Skin epidermis (tissue), 12 donors: ENCODE data around the gene PCDH15.
"Not testable (repeated sequence)": the region's sequence is repeated elsewhere in the genome, so short reads cannot be mapped to it uniquely, and the experiment has no call there.

ENCODE experiments used
- H3K27ac ChIP-seq, 21 experiments: fragments of 200-600 bp; sonication (generic) in 11 of 21; one replicate each; pipeline ENCODE4 v1.5.0; 2020; ENCODE audit warnings: mild to moderate bottlenecking in 3 of 21, inconsistent platforms in 2 of 21, moderate library complexity in 2 of 21
- H3K4me3 ChIP-seq, 7 experiments: fragments of 200-600 bp; sonication (generic) in 2 of 7; one replicate each; pipeline ENCODE4 v1.5.0; 2020; ENCODE audit warnings: inconsistent platforms in 2 of 7, mild to moderate bottlenecking in 2 of 7, moderate library complexity in 1 of 7

PCDH15 gene

DNA sequence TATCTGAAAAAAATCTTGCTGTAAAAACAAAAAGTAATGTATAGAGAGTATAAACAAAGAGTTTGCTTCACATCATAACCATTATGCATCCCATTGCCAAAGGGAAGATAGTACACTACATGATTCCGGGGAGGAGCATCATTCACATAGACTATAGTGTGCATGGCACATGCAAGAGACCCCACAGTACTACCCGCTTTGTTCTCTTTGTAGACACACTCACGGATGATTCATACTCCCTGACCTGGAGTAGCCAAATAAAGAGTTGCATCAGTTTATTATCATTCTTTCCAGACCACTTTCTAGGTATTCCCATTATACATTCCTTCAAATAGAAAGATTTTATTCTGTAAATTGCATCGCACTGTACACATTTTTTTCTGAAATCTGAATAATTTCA lies 356.9 kb downstream of the PCDH15 start:
- Histone ChIP-seq H3K27ac (no peak overlapping the region), H3K4me3 (no peak overlapping the region)

DNA sequence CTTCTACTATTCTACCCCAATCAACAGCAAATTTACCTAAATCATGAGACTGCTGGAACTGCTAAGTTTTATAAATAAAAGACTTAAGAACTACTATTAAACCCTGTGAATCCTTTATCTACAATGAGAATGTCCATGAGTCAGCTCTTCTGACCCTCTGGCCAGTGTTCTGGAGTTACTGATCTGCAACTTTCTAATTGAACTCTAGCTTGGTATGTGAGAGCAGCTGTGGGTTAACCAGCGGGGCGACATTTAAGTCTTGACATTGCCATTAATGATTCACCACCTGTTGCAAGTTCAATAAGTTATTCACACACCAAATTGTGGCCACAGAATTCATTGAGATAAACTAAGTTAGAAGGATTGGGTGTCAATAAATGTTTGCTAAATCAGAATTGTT lies 359.8 kb downstream of the PCDH15 start:
- Histone ChIP-seq H3K27ac (no peak overlapping the region), H3K4me3 (no peak overlapping the region)

DNA sequence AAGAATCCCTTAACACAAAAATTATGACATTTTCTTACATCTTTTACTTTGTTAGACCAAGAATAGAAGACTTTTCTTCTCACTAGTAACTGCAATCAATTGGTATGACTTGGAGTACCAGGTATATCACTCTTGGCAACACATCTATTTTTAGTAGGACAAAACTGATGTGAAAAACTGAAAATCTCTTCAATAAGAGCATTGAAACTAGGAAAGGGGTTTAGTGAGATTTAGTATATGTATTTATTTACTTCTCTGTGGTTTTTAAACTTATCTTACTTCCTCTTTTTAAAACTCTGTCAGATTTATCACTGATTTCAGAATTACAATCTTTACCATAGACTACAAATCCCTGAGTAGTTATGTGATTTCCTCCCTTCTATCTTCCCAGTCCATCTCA lies 366.2 kb downstream of the PCDH15 start:
- Histone ChIP-seq H3K4me3 (no peak overlapping the region), H3K27ac (no peak overlapping the region)

DNA sequence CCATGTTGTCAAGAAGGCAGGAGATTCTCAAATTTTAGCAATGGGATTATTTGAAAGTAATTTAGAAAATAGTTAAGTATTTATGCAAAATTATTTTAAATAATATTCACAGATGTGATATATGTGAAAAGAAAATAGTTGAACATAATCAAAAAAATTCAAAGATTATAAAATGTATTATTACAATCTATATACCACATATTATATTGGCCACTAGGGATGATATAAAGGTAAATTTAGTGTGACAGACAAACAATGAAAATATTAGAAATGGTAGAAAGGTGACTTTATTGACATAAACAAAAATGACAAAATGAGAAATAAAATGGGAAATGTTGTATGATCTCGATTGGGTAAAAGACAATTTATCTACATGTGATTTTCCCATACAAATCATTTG lies 385.5 kb downstream of the PCDH15 start:
- Histone ChIP-seq H3K27ac (no peak overlapping the region), H3K4me3 (no peak overlapping the region)

DNA sequence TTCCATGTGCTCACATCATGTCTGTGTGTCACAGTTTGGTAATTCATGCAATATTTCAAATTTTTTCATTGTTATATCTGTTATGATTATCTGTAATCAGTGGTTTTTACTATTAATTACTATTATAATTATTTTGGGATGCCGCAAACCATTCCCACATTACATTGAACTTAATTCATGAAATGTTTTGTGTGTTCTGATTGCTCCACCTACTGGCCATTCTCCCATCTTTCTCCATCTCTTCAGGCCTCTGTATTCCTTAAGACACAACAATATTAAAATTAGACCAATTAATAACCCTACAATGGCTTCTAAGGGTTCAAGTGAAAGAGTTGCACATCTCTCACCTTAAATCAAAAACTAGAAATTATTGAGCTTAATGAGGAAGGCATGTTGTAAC lies 398.5 kb downstream of the PCDH15 start:
- Histone ChIP-seq H3K4me3 (no peak overlapping the region), H3K27ac (no peak overlapping the region)

DNA sequence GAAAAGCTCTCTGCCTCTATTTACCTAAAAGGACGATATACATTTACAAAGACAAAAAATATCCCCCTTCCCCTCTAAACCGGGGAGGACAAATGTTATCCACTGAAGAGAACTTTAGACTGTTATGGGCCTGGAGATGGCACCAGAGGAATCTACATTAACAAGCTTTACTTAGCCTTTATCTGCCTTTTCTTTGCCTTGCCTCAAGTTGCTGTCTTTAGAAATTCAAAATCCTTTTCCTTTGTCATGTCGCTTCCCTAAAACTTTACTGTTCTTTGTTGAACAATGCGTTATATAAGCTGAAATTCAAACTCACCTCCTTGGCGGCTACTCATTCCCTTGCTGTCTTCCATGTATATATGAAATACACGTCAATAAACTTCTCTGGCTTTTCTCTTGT lies 405.0 kb downstream of the PCDH15 start:
- H3K27ac ChIP-seq = no peak overlapping the region
- H3K4me3 ChIP-seq = no peak overlapping the region

DNA sequence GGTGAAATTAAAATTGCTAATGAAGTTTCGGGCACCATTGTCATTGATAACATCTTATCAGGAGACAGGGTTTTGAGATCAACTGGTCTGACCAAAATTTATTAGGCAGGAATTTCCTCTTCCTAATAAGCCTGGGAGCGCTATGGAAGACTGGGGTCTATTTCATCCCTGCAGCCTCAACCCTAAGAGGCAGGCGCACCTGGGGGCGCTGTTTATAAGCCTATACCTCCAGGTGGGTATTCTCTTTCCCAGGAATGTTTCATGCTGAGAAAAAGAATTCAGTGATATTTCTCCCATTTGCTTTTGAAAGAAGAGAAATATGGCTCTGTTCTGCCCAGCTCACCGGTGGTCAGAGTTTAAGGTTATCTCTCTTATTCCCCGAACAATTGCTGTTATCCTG lies 406.4 kb downstream of the PCDH15 start:
- H3K4me3 ChIP-seq, H3K27ac ChIP-seq: not testable (repeated sequence)

DNA sequence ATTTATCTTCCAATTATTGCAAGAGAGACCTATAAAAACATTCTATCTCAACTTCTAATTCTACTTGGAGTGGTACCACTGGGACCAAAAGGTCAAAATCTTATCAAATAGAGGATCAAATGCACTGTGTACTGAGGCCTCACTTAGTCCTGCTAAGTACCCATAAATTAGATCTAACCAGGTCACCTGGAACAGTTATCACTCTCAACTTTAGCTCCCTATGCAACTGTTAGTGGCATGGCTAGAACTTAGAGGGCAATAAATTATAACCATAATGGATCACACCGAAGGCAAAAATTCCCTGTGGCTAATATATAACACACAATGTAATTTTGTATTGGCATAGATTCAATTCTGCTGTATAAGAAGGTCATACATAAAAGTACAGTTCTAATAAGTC lies 428.9 kb downstream of the PCDH15 start:
- H3K4me3 ChIP-seq = no peak overlapping the region
- H3K27ac ChIP-seq = no peak overlapping the region

DNA sequence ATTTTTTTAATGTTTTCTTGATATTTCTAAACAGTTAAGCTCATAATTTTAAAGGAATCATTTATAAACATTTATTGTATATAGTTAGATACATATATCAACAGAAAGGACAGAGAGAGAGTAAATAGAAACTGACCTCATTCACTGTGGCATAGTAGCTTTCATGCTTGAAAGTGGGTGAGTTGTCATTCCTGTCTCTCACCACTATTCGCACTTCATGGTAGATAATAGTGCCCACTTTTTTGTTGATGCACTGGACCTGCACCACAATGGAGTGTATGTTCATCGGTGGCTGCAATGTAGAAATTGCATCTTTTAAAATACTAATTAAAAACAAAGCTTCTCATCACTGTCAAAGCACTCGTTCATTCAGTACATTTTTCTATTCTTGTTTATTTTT lies 432.0 kb downstream of the PCDH15 start:
- no peak overlapping the region for H3K4me3 ChIP-seq
- no peak overlapping the region for H3K27ac ChIP-seq

DNA sequence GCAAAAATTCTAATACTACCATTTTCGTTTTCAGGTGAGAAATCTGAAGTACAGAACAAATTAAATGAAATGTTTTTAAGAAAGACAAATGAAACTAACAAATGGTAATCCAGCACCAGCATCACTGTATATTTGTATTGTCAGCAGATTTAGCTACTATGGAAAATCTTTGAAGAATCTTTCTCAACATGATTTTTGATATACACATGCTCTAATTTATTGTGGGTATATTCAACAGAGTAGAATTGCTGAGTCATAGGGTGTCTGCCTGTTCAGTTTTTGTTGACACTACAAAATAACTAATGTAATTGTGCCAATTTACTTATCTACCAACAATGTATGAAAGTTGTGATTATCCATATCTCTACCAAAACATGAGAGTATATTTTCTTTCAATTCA lies 437.6 kb downstream of the PCDH15 start:
- H3K4me3 ChIP-seq = no peak overlapping the region
- no peak overlapping the region for H3K27ac ChIP-seq

DNA sequence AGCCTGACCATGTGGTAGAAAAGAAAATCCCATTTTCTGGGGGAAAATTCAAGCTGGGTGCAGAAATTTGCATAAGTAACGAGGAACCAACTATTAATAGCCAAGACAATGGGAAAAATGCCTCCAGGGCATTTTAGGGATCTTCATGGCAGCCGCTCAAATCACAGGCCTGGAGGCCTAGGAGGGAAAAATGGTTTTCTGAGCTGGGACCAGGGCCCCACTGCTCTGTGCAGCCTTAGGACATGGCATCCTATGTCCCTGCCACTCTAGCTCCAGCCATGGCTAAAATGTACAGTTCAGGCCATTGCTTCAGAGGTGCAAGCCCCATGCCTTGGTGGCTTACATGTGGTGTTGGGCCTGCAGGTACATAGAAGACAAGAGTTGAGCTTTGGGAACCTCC lies 459.0 kb downstream of the PCDH15 start:
- H3K4me3 ChIP-seq = no peak overlapping the region

DNA sequence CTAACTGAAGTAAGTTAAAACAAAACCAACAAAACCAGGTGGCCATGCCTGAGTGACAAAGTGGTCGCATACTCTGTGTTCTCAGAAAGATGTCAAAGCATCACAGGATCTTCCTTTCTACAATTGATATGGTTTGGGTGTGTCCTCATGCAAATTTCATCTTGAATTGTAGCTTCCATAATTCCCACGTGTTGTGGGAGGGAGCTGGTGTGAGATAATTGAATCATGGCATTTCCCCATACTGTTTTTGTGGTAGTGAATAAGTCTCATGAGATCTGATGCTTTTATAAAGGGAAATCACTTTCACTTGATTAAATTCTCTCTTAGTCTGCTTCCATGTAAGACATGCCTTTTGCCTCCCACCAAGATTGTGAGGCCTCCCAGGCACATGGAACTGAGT lies 465.7 kb downstream of the PCDH15 start:
- no peak overlapping the region for H3K4me3 ChIP-seq
- H3K27ac ChIP-seq = no peak overlapping the region

More for the DNA sequence above, 459.0 kb downstream of the PCDH15 start:
- H3K27ac ChIP-seq = no peak overlapping the region

DNA sequence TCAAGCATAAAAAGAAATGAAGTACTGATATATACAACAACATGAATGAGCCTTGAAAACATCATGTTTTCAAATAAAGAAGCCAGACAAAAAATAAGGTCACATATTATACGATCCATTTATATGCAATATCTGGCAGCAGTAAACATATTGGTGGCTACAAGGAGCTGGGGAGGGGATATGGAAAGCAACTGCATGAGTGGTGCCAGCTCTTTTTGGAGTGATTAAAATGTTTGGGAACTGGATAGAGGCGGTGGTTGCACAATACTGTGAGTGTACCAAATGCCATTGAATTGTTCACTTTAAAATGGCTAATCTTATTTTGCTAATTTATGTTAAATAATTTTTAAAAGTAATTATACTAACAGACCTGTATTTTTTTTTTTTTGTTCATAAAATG lies 481.7 kb downstream of the PCDH15 start:
- Histone ChIP-seq H3K27ac (no peak overlapping the region), H3K4me3 (no peak overlapping the region)

DNA sequence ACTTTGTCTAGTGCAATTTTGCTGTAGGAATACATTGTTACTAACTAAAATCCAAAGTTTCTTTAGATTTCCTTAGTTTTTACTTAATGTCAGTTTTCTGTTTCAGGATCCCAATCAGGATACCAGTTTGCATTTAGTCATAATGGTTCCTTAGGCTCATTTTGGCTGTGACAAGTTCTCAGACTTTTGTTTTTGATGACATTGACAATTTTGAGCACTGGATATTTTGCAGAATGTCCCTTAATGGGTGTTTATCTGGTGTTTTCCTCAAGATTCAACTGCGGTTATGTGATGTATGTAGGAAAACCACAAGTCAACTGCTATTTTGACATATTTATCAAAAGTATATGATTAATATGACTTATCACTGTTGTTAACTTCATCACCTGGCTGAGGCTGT lies 482.6 kb downstream of the PCDH15 start:
- no peak overlapping the region for H3K4me3 ChIP-seq
- no peak overlapping the region for H3K27ac ChIP-seq

DNA sequence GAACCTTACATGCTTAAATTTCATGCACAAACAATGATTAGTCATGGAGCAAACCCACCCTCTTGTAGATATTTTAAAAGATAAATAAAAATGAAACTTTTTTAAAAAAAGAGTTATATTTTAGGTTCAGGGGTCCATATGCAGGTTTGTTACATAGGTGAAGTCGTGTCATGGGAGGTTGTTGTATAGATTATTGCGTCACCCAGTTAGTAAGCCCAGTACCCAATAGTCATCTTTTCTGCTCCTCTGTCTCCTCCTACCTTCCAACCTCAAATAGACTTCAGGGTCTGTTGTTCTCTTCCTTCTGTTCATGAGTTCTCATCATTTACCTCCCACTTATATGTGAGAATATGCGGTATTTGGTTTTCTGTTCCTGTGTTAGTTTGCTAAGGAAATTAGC lies 486.6 kb downstream of the PCDH15 start:
- H3K4me3 ChIP-seq = no peak overlapping the region
- no peak overlapping the region for H3K27ac ChIP-seq

DNA sequence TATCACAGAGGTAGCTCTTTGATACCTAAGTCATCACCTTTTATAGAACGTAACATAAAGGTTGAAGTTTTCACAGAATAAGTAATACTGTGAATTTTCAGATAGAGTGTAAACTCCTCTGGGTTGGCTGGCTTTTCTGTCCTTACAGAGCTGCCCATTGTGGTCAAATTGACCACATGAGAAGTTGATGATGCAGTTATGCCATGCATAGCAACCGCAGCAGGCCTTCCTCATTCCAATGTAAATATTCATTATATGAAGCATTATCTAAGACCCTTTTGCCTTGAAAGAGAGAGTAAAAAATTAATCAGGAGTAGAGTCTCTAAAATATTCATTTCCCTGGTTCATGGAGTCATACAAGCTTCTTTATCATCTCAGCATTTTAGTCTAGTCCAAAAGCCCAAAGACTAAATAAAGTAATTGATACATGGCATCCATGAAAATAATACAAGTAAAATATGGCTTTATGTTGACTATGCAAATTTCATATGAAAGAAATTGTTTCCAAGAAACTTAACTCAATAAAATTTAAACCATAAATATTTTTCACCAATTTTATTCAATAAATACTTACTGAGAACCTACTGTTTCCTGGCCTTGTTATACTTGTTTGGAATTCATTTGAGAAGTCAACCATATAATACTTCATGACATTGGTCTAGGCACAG lies 516.4 kb downstream of the PCDH15 start:
- Histone ChIP-seq H3K4me3 (no peak overlapping the region), H3K27ac (no peak overlapping the region)

DNA sequence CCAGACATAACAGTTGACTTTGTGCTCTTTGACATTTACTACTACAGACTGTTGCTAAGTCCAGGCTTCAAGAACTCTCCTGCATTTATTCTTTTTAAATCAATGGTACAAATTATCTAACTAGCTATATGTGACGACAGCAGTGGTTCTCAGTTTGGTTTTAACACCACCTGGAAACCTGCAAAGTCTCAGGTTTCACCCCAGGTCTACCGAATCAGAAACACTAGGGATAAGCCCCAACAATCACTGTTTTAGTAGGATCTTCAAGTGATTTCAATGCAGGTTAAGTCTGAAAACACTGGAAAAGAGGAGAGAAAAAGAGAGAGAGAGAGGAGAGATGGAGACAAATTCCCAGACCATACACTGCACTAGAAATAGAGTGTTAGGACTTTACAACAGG lies 519.0 kb downstream of the PCDH15 start:
- Histone ChIP-seq H3K27ac (no peak overlapping the region), H3K4me3 (no peak overlapping the region)

DNA sequence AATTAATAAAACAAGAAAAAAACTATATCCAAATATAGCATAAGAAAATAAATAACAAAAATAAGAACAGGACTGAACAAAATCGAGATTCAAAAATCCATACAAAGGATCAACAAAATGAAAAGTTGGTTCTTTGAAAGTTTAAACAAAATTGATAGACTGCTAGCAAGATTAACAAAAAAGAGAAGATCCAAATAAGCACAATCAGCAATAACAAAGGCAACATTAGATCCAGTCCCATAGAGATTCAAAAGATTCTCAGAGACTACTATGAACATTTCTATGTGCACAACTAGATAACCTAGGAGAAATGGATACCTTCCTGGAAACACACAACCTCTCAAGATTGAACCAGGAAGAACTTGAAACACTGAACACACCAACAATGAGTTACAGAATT lies 534.6 kb downstream of the PCDH15 start:
- H3K4me3 ChIP-seq = no peak overlapping the region
- no peak overlapping the region for H3K27ac ChIP-seq

DNA sequence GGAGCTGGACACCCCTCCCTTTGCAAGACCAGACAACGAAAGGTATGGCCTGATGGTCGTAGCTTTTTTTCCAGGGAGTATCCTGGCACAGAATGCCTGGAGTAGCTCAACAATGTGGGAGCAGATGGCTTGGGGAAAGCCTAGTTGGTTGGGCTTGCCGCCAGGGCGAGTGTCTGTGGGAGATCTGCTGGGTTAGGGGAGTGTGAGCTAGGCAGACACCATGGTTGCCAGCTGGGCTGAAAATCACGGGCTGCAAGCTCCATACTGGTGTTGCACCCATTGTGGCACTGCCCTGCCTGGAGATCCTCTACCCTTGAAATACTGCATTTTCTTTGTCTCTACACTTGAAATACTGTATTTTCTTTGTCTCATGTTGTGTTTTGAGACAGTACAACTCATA lies 538.3 kb downstream of the PCDH15 start:
- H3K4me3 ChIP-seq = no peak overlapping the region

DNA sequence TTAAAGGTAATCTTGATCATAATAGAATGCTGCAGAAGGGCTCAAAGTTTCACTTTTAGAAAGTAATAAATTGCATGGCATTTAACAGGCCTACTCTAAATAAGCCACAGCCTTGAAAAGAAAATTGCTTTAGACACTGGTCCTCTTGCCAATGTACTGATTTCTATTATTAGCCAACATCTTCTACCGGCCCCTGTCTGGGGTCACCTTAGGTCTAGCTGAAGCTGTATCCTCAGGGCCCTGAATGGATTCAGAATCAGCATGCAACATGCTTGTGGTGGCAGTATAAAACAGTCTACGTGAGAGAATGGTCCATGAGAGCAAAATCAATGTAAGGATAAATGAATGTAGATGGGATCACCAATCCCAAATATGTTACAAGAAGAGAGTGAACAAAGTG lies 541.9 kb downstream of the PCDH15 start:
- Histone ChIP-seq H3K27ac (no peak overlapping the region), H3K4me3 (no peak overlapping the region)

More for the DNA sequence above, 538.3 kb downstream of the PCDH15 start:
- H3K27ac ChIP-seq = no peak overlapping the region

DNA sequence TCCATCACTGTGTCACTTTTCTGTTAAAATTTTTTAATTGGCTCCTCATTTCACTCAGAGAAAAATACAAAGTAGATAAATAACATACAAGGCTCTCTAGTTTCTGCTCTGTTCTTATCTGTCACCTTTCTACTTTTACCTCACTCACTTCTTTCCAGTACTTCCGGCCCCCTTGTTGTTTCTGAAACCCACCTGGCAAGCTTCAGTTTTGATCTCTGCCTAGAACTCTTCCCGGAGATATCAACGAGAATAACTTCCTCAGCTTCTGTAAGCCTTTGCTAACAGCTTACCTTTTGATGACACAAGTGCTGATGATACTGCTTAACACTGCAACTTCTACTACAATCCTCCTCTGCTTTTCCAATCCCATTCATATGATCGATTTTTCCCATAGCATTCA lies 566.2 kb downstream of the PCDH15 start:
- Histone ChIP-seq H3K4me3 (no peak overlapping the region), H3K27ac (no peak overlapping the region)

DNA sequence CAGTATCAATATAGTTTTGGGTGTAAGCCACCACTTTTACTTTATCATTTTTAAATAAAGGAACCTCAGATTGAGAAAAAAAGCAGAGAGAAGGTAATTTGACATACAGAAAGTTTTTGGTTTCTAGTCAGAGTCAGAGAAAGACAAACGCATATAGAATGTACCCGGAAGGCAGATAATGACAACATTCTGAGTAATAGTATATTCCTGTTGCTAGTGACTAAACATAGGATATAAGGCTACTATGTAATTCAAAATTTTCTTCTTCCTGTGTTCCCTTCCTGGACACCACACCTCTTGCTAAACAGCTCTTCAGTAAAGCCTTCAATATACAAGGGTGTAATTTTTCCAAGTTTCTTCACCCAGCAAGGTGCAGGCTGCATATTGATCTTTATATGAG lies 597.6 kb downstream of the PCDH15 start:
- Histone ChIP-seq H3K27ac (no peak overlapping the region), H3K4me3 (no peak overlapping the region)

DNA sequence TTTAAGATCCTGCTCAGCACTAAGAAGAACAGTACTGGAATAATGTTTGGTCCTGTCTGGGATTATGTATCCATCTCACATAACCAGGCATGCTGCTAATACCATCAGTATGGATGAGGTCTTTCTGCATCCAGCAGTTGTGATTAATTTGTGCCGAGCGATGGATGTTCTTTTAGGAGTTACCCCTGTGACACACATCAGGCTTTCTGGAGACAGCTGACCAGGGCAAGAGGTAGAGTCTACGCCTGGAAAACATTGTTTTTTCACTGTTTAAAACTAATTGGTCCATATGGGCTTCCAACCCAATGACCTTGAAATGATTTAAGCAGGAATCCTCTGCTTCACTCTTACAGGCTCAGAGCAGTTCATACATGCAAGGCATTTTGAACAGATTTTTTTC lies 603.0 kb downstream of the PCDH15 start:
- Histone ChIP-seq H3K4me3 (no peak overlapping the region), H3K27ac (no peak overlapping the region)
